Fibroblast of skin of scalp (primary cell): ENCODE data around the gene ENAH.

ENCODE experiments used
- DNase-seq: peaks from one replicate; pipeline ENCODE4 v3.0.0-alpha.2; 2013

The ENAH gene

GRCh38 chr1:225449261-225449660 is 203.7 kb downstream of the ENAH start:
- DNase-seq = no peak

GRCh38 chr1:225448146-225448805 is 204.6 kb downstream of the ENAH start:
- no peak for DNase-seq

- DNase-seq = peak; percentile 36
These were observed 205.3 kb downstream of the ENAH start for GRCh38 chr1:225447650-225448089.

- DNase-seq = no peak
These were observed 205.8 kb downstream of the ENAH start for GRCh38 chr1:225446981-225447615.

GRCh38 chr1:225446595-225446960 is 206.3 kb downstream of the ENAH start:
- DNase-seq = no peak

- no peak for DNase-seq
These were observed 207.0 kb downstream of the ENAH start for GRCh38 chr1:225445639-225446594.

- DNase-seq = no peak
These were observed 210.8 kb downstream of the ENAH start for GRCh38 chr1:225442123-225442505.

GRCh38 chr1:225441314-225442122 is 211.4 kb downstream of the ENAH start:
- DNase-seq = no peak

- DNase-seq = no peak
These were observed 212.3 kb downstream of the ENAH start for GRCh38 chr1:225440380-225441221.

- DNase-seq = peak; percentile 29
These were observed 215.0 kb downstream of the ENAH start for GRCh38 chr1:225437710-225438437.
